ENCODE results near the gene ZMYM4. TPM values are rescaled to one million over a fixed set of nuclear protein-coding genes. Genes with fewer than 3 reads are reported as not detected.

Gene ZMYM4
- total RNA-seq, 1 experiment from 2014 or later = 66.0 TPM

DNA sequence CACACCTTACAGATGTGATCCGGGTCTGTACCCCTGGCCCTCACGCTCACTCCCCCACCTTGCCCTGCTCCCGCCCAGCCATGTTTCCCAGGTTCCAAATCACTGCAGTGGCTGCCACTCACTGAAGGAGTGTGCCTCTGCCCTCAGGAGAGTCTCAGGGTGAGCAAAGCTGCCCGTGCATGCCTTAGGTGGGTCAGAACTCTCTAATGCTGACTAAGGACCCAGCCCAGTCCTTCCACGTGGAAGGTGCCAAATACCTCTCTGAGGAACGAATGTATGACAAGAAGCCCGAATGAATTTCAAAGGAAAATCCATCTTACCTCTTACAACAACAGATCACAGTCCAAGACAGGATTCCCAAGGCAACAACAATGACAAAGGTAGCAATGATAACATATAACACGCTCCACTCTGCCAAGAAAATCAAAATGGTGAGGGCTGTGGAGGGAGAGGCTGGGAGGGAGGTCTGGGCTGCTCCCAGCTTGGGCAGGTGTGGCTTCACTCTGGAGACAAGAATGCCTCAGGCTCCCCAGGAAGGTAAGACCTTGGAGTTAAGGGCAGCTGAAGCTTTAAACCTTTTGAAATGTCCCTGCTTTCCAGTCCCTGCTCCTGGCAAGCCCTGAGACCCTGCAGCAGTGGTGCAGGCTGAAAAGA lies 173.5 kb downstream of the ZMYM4 start:
- H3K23me2 ChIP-seq (ENCODE audit: insufficient read length, low read depth, low read length, poor library complexity, severe bottlenecking) = no peaks in the 10 kb centered on the region
- no peak overlapping the region for H2BK20ac ChIP-seq (ENCODE audit: low read depth, low read length, poor library complexity, severe bottlenecking)
- H4K91ac ChIP-seq (ENCODE audit: insufficient read length, low read depth, low read length) = no peak overlapping the region
- H2AFZ ChIP-seq (ENCODE audit: low read length) = no peak overlapping the region
- no peaks in the 10 kb centered on the region for H3K4me1 Mint-ChIP-seq
- H3K79me2 ChIP-seq (ENCODE audit: insufficient read depth, low read length) = no peaks in the 10 kb centered on the region
- H3K9me3 ChIP-seq (ENCODE audit: control insufficient read depth, low read depth, low read length) = no peaks in the 10 kb centered on the region
- no peaks in the 10 kb centered on the region for H3K27me3 Mint-ChIP-seq (ENCODE audit: low read depth)
- no peak overlapping the region for H3T11ph ChIP-seq (ENCODE audit: low read length)
- no peak overlapping the region for H2BK120ac ChIP-seq (ENCODE audit: low read depth, low read length, poor library complexity, severe bottlenecking)
- H3K9ac ChIP-seq (ENCODE audit: extremely low read depth, insufficient read length, low read length) = no peak overlapping the region
- WGBS (ENCODE audit: extremely low coverage, insufficient read length, low lambda C conversion rate) = no CpG with 5 or more reads among the region's 8 CpGs
- H2BK5ac ChIP-seq (ENCODE audit: insufficient read length, low read length) = no peak overlapping the region
- no peaks in the 10 kb centered on the region for H3K79me1 ChIP-seq (ENCODE audit: insufficient read depth, low read depth, low read length, poor library complexity, severe bottlenecking)
- no peak overlapping the region for H2BK12ac ChIP-seq (ENCODE audit: insufficient read length, low read depth, low read length)
- peaks cover 3% of the 10 kb centered on the region for H4K20me1 ChIP-seq (ENCODE audit: control insufficient read depth, insufficient read depth, insufficient read length)
- H3K23ac ChIP-seq (ENCODE audit: insufficient read length, low read depth, low read length) = no peak overlapping the region
- H4K8ac ChIP-seq (replicated peaks; ENCODE audit: insufficient read length, low read depth, low read length) = no peak overlapping the region
- H3K18ac ChIP-seq (ENCODE audit: insufficient read length, low read depth, low read length) = no peak overlapping the region
- peaks cover 27 to 61% (median 50%) of the 10 kb centered on the region in 3 experiments; a peak in 6 of 7 replicates for H3K36me3 Mint-ChIP-seq (ENCODE audit: insufficient read depth in 1 of 3, low read depth in 3 of 3)
- no peaks in the 10 kb centered on the region for H3K4me1 ChIP-seq (ENCODE audit: insufficient read depth, low read length)
- no peak overlapping the region; a peak in 1 of 7 replicates for H3K27ac Mint-ChIP-seq
- H4K5ac ChIP-seq (ENCODE audit: insufficient read length, low read depth, low read length) = no peak overlapping the region
- TF ChIP-seq, protein P1, sequence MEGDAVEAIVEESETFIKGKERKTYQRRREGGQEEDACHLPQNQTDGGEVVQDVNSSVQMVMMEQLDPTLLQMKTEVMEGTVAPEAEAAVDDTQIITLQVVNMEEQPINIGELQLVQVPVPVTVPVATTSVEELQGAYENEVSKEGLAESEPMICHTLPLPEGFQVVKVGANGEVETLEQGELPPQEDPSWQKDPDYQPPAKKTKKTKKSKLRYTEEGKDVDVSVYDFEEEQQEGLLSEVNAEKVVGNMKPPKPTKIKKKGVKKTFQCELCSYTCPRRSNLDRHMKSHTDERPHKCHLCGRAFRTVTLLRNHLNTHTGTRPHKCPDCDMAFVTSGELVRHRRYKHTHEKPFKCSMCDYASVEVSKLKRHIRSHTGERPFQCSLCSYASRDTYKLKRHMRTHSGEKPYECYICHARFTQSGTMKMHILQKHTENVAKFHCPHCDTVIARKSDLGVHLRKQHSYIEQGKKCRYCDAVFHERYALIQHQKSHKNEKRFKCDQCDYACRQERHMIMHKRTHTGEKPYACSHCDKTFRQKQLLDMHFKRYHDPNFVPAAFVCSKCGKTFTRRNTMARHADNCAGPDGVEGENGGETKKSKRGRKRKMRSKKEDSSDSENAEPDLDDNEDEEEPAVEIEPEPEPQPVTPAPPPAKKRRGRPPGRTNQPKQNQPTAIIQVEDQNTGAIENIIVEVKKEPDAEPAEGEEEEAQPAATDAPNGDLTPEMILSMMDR (conservative IDR thresholded peaks at IDR 0.05) = no peak
- no peaks in the 10 kb centered on the region for H3K9me3 Mint-ChIP-seq
- H3K27me3 ChIP-seq (ENCODE audit: insufficient read depth, low read length) = no peaks in the 10 kb centered on the region
- DNase-seq = no peak
- H3K56ac ChIP-seq (ENCODE audit: insufficient read length, low read depth, low read length) = no peak overlapping the region
- no peak overlapping the region for H3K27ac ChIP-seq (ENCODE audit: insufficient read length, low read depth, low read length)
- H3K4ac ChIP-seq (ENCODE audit: low read depth, low read length) = no peak overlapping the region
- no peak overlapping the region for H2AK5ac ChIP-seq (ENCODE audit: insufficient read length, low read length)
- H3K4me2 ChIP-seq (ENCODE audit: insufficient read depth, insufficient read length, low read length) = no peak overlapping the region
- no peak overlapping the region for H2BK15ac ChIP-seq (ENCODE audit: low read depth, low read length)
- no peak overlapping the region for H3K14ac ChIP-seq (ENCODE audit: insufficient read depth, low read length)
- no peak overlapping the region for H3K4me3 Mint-ChIP-seq

Measured in H9 (cell line).